Mammary epithelial cell (primary cell): ENCODE results near the gene LRRC7.

Experiments used
- CTCF ChIP-seq, 2 donors: IDR thresholded peaks in 1 of 2; conservative IDR thresholded peaks in 1 of 2; 2 replicates each; pipeline ENCODE4 v1.5.1; 2011 to 2012; ENCODE audit warnings: inconsistent platforms in 2 of 2, low read length in 2 of 2, mild to moderate bottlenecking in 2 of 2, control low read depth in 1 of 2, low read depth in 1 of 2; ENCODE audit not compliant: insufficient read depth in 1 of 2; ENCODE audit errors: extremely low read depth in 1 of 2
- EZH2 ChIP-seq: IDR thresholded peaks from 2 replicates; pipeline ENCODE4 v1.6.1; 2012; ENCODE audit warnings: low read length, inconsistent platforms, borderline replicate concordance

- TF ChIP-seq CTCF (conservative IDR thresholded peaks at IDR 0.05 in 1 of 2, IDR thresholded peaks at IDR 0.05 in 1 of 2; ENCODE audit: extremely low read depth in 1 of 2, insufficient read depth in 1 of 2, low read depth in 1 of 2, low read length in 2 of 2) (peak in 1 of 2 donors; percentile 27), EZH2 (no peak)
Observed at GRCh38 chr1:70143048-70143659, 575.4 kb downstream of the LRRC7 start.
